ENCODE data around the gene DNAJB8. TPM values are rescaled to one million over a fixed set of nuclear protein-coding genes. Genes with fewer than 3 reads are reported as not detected.
A peak's percentile ranks its signal among the peaks of the same experiment; 100 is the strongest.

DNAJB8 gene
- total and polyA plus RNA-seq, 9 of the 15 experiments (the other 6 are each of a cell fraction or from before 2014, with no cell fraction given) = not detected

- TF ChIP-seq TAF1 (IDR thresholded peaks at IDR 0.05; ENCODE audit: control insufficient read depth, extremely low read depth, insufficient read depth, low read length, severe bottlenecking) = peak; percentile 43
- no peak for TF ChIP-seq ZNF143 (CRISPR knock-in tag; IDR thresholded peaks at IDR 0.05)
- no peak for TF ChIP-seq CEBPG (CRISPR knock-in tag; IDR thresholded peaks at IDR 0.05)
- no peak for TF ChIP-seq CEBPG (tag; conservative IDR thresholded peaks at IDR 0.05 in 1 of 2, IDR thresholded peaks at IDR 0.05 in 1 of 2)
- TF ChIP-seq ILF3 (IDR thresholded peaks at IDR 0.05; ENCODE audit: borderline replicate concordance) = no peak; the same call in 1 of the 2 replicates
- no peak for TF ChIP-seq ZFP30 (CRISPR knock-in tag; IDR thresholded peaks at IDR 0.05; ENCODE audit: borderline replicate concordance)
- no peak for TF ChIP-seq HIVEP1 (CRISPR knock-in tag; IDR thresholded peaks at IDR 0.05)
- TF ChIP-seq ZNF174 (CRISPR knock-in tag; IDR thresholded peaks at IDR 0.05) = no peak
- peak; percentile 94 for TF ChIP-seq DACH1 (IDR thresholded peaks at IDR 0.05; ENCODE audit: partially characterized antibody)
- no peak for TF ChIP-seq POU5F1 (IDR thresholded peaks at IDR 0.05; ENCODE audit: borderline replicate concordance, low read depth, low read length, partially characterized antibody)
- TF ChIP-seq USF2 (CRISPR knock-in tag; IDR thresholded peaks at IDR 0.05) = no peak
- TF ChIP-seq ZBTB43 (CRISPR knock-in tag; IDR thresholded peaks at IDR 0.05) = no peak
- TF ChIP-seq EP300 (IDR thresholded peaks at IDR 0.05; ENCODE audit: low read length) = peak; percentile 100
- no peak for TF ChIP-seq HEY1 (CRISPR knock-in tag; IDR thresholded peaks at IDR 0.05; ENCODE audit: borderline replicate concordance)
- TF ChIP-seq ZNF316 (IDR thresholded peaks at IDR 0.05) = peak; percentile 46; the same call in 1 of the 2 replicates
- no peak for TF ChIP-seq ID3 (CRISPR knock-in tag; IDR thresholded peaks at IDR 0.05)
- peak; percentile 11; the same call in 1 of the 2 replicates for TF ChIP-seq ID3 (tag; IDR thresholded peaks at IDR 0.05)
- TF ChIP-seq ETV1 (tag; conservative IDR thresholded peaks at IDR 0.05; ENCODE audit: low read depth) = peak; percentile 100
- TF ChIP-seq ZNF584 (CRISPR knock-in tag; IDR thresholded peaks at IDR 0.05; ENCODE audit: low read depth) = peak; percentile 16; the same call in 1 of the 2 replicates
- no peak for TF ChIP-seq ZNF77 (CRISPR knock-in tag; IDR thresholded peaks at IDR 0.05)
- TF ChIP-seq HMGN3 (IDR thresholded peaks at IDR 0.05; ENCODE audit: borderline replicate concordance, extremely low read depth, insufficient read length, low read depth, low read length) = peak; percentile 100
- TF ChIP-seq CBFA2T2 (conservative IDR thresholded peaks at IDR 0.05) = peak; percentile 89
- no peak for TF ChIP-seq GTF2B (IDR thresholded peaks at IDR 0.05; ENCODE audit: extremely low read depth, insufficient read length)
- TF ChIP-seq GTF2E2 (tag; IDR thresholded peaks at IDR 0.05) = peak; percentile 57; the same call in 1 of the 2 replicates
- no peak for TF ChIP-seq FOXP1 (CRISPR knock-in tag; IDR thresholded peaks at IDR 0.05)
Observed at GRCh38 chr3:128415773-128416577, 50.7 kb downstream of the DNAJB8 start (continued).

Data from K562 (cell line).